Measurements from ENCODE around the gene MKNK2.
"Not testable (repeated sequence)": the region's sequence is repeated elsewhere in the genome, so short reads cannot be mapped to it uniquely, and the experiment has no call there.

MKNK2 gene

DNA sequence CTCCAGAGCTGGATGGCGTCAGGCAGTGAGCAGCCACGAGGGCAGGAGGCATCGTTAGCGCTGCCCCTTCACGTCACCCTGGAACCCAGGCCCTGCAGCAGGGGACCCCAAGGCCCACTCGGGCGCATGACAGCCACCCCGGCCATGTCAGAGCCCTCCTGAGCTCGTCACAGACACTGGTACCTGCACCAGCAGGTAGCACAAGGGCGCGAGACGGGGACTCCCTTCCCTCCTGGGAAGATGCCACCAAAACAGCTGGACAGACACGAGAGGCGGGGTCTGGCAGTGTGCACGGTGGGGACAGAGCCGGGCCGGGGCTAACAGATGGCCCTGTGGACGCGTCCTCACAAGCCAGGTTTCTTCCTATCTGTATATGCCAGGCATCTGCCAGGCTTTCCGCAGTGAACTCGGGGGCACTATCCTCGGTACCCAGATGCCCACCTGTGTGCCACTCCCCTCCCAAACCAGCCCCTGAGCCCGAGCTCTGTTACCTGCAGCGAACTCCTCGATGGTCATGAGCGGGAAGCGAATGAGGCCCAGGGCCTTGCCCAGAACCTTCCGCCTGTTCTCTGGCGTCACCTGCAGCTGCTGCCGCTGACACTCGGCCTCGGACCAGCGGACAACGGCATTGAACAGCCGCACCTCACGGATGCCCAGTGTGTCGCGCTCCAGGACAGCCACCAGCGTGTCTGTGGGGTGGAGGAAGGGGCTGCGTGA, 61.4 kb downstream of the MKNK2 start:
- DNase-seq: no peak

DNA sequence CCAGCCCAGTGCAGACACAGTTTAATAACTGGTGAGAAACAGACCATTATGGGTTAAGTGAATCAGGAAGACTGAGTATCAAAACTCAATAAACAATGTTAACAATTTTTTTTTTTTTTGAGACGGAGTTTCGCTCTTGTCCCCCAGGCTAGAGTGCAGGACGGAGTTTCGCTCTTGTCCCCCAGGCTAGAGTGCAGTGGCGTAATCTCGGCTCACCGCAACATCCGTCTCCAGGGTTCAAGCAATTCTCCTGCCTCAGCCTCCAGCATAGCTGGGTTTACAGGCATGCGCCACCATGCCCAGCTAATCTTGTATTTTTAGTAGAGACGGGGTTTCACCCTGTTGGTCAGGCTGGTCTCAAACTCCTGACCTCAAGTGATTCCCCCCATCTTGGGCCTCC, 62.6 kb downstream of the MKNK2 start:
- not testable (repeated sequence) for DNase-seq
